Peyer's patch (tissue), 4 donors: ENCODE data around the gene ASCC1.

Experiments
- POLR2A ChIP-seq, 2 donors: fragments of 450-650 bp; IDR thresholded peaks; one replicate each; pipeline ENCODE4 v1.5.1; 2017; ENCODE audit warnings: antibody characterized with exemption in 2 of 2, mild to moderate bottlenecking in 2 of 2, moderate library complexity in 2 of 2
- TF ChIP-seq, protein P1 (sequence below), 6 experiments: fragments of 450-650 bp in 4 of 6; fragments of 200-600 bp in 2 of 6; sonication (generic) in 1 of 6; IDR thresholded peaks; one replicate each; pipeline ENCODE4 v1.5.1; 2017 to 2019; ENCODE audit warnings: antibody characterized with exemption in 6 of 6, mild to moderate bottlenecking in 3 of 6, moderate library complexity in 1 of 6

DNA sequence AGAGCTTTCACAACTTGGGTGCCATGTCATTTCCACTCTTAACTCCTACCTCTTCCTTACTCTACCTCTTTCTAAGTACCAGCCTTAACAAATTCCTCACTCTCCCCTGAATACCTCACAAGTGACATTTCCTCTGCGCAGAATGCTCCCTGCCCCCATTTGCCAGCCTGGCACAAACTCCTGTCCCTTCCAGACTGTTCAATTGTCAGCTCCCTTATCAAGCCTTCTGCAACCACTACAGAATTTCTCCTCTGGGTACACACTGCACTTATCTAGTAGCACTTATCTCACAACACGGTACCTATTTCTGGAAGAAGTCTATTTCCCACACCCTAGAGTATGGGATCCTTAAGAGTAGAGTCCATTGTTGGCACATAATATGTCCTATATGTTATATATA is 39.4 kb downstream of the ASCC1 start:
- no peak for TF ChIP-seq POLR2A (IDR thresholded peaks at IDR 0.05)
- TF ChIP-seq, protein P1, sequence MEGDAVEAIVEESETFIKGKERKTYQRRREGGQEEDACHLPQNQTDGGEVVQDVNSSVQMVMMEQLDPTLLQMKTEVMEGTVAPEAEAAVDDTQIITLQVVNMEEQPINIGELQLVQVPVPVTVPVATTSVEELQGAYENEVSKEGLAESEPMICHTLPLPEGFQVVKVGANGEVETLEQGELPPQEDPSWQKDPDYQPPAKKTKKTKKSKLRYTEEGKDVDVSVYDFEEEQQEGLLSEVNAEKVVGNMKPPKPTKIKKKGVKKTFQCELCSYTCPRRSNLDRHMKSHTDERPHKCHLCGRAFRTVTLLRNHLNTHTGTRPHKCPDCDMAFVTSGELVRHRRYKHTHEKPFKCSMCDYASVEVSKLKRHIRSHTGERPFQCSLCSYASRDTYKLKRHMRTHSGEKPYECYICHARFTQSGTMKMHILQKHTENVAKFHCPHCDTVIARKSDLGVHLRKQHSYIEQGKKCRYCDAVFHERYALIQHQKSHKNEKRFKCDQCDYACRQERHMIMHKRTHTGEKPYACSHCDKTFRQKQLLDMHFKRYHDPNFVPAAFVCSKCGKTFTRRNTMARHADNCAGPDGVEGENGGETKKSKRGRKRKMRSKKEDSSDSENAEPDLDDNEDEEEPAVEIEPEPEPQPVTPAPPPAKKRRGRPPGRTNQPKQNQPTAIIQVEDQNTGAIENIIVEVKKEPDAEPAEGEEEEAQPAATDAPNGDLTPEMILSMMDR (IDR thresholded peaks at IDR 0.05) = no peak
